Heart left ventricle (tissue), 13 donors: ENCODE data around the gene HS1BP3.

Experiments
- CTCF ChIP-seq, 12 donors: fragments of 200-600 bp; sonication (generic) in 4 of 12; IDR thresholded peaks; one replicate each; pipeline versions ENCODE4 v1.5.0 to v1.8.0; 2018 to 2022; ENCODE audit warnings: antibody characterized with exemption in 12 of 12, mild to moderate bottlenecking in 5 of 12
- POLR2A ChIP-seq, 2 donors: fragments of 450-650 bp; IDR thresholded peaks; one replicate each; pipeline ENCODE4 v1.6.1; 2017; ENCODE audit warnings: antibody characterized with exemption in 2 of 2, mild to moderate bottlenecking in 2 of 2, moderate library complexity in 2 of 2
- donor health status: ischemic (EF 13 %, LVEDD 7.1; RV severe dilation, severe dysfunction).
- donor health status: DM: no; HTN: yes; CAD: no.
- donor health status: DM: no; HTN: no; CAD: no.
- donor health status: ischemic (EF 25% LVEDD 6.9; RV normal size, moderate dysfunction).
- donor health status: ischemic (EF 25% LVEDD 5.7; RV mildly dilated, moderate dysfunction).
- donor health status: ischemic (EF 35%, LVEDD 5.7; RV mildly dilated, moderate dysfunction).
- donor health status: nonischemic (EF 11% LVEDD 7.7; RV severe dilation, severe dysfunction).
- donor health status: DM: yes; HTN: yes; CAD: no.
- donor health status: PGD.
- donor health status: ischemic (EF 29% LVEDD 5.4; RV normal size, mild dysfunction).
- donor health status: nonischemic (EF 23%, LVEDD 6.1; RV moderate dilation, normal function).

GRCh38 chr2:20687260-20687832 lies 36.4 kb upstream of the HS1BP3 start:
- TF ChIP-seq CTCF (IDR thresholded peaks at IDR 0.05) = no peak
- no peak for TF ChIP-seq POLR2A (IDR thresholded peaks at IDR 0.05)
